Lung (tissue), 12 donors: ENCODE measurements around the gene CSTF1. TPM values are rescaled to one million over a fixed set of nuclear protein-coding genes. Genes with fewer than 3 reads are reported as not detected.

ENCODE experiments used
- ATAC-seq: fragments of 200-7000 bp; cut with Tn5 transposase; one replicate; pipeline ENCODE4 v1.9.1; 2020; ENCODE audit warnings: moderate number of reproducible peaks; ENCODE audit not compliant: insufficient read depth, low FRiP score
- DNase-seq, 3 donors: peaks; one replicate each; pipeline ENCODE4 v3.0.0-alpha.2; 2013 to 2017
- H3K27ac ChIP-seq, 2 donors: one replicate each; pipeline ENCODE4 v1.5.1; 2013; ENCODE audit warnings: mild to moderate bottlenecking in 2 of 2, moderate library complexity in 2 of 2, control low read depth in 1 of 2, inconsistent platforms in 1 of 2, low read depth in 1 of 2, low read length in 1 of 2
- H3K27me3 ChIP-seq, 3 donors: one replicate each; pipeline ENCODE4 v1.5.1; 2013; ENCODE audit warnings: low read length in 2 of 3; ENCODE audit not compliant: control insufficient read depth in 3 of 3, insufficient read depth in 3 of 3
- H3K36me3 ChIP-seq, 4 donors: one replicate each; pipeline ENCODE4 v1.5.1; 2013; ENCODE audit warnings: low read length in 4 of 4, mild to moderate bottlenecking in 1 of 4, moderate library complexity in 1 of 4; ENCODE audit not compliant: control insufficient read depth in 4 of 4, insufficient read depth in 4 of 4
- H3K4me1 ChIP-seq, 5 donors: one replicate each; pipeline ENCODE4 v1.5.1; 2013; ENCODE audit warnings: low read length in 5 of 5, mild to moderate bottlenecking in 2 of 5, moderate library complexity in 1 of 5; ENCODE audit not compliant: control insufficient read depth in 5 of 5, insufficient read depth in 5 of 5
- H3K4me3 ChIP-seq: one replicate; pipeline ENCODE4 v1.5.1; 2013; ENCODE audit warnings: mild to moderate bottlenecking, control low read depth, moderate library complexity
- H3K9ac ChIP-seq, 2 donors: one replicate each; pipeline ENCODE4 v1.5.1; 2013; ENCODE audit warnings: low read length in 2 of 2, control low read depth in 1 of 2; ENCODE audit not compliant: insufficient read depth in 1 of 2
- H3K9me3 ChIP-seq, 4 donors: one replicate each; pipeline ENCODE4 v1.5.1; 2013; ENCODE audit warnings: low read length in 3 of 4, mild to moderate bottlenecking in 1 of 4, moderate library complexity in 1 of 4; ENCODE audit not compliant: control insufficient read depth in 4 of 4, insufficient read depth in 3 of 4
- WGBS, 2 donors: extraction: QIAGEN DNeasy Blood & Tissue Kit; methylation state at CpG; one replicate each; pipeline ENCODE4 v1.1.7; 2013; 5-methylcytosine and 5-hydroxymethylcytosine counted together
- polyA plus RNA-seq, 2 donors: library from polyadenylated mRNA; stranded (reverse); fragments of 200-250 nt; gene quantifications; one replicate each; pipeline ENCODE4 v1.2.1, GENCODE V29; 2013
- total RNA-seq, 2 donors: library from RNA; depleted of rRNA in 1 of 2; stranded (reverse); fragments of >200 nt in 1 of 2; gene quantifications; one replicate each; pipeline ENCODE4 v1.2.1, GENCODE V29; 2014 to 2021
- TF ChIP-seq, protein P1 (sequence below): IDR thresholded peaks from 2 replicates; pipeline ENCODE4 v1.5.1; 2012; ENCODE audit warnings: mild to moderate bottlenecking; ENCODE audit errors: control extremely low read depth, extremely low read depth
- donor health status: control.
- donor health status: control.
- donor health status: Bipolar disorder and iron deficiency.
- donor health status: healthy.
- donor health status: DM: yes; HTN: yes; CAD: no.

The CSTF1 gene
- total and polyA plus RNA-seq, 4 donors = 6.4 to 36.1 (median 19.1) TPM

DNA sequence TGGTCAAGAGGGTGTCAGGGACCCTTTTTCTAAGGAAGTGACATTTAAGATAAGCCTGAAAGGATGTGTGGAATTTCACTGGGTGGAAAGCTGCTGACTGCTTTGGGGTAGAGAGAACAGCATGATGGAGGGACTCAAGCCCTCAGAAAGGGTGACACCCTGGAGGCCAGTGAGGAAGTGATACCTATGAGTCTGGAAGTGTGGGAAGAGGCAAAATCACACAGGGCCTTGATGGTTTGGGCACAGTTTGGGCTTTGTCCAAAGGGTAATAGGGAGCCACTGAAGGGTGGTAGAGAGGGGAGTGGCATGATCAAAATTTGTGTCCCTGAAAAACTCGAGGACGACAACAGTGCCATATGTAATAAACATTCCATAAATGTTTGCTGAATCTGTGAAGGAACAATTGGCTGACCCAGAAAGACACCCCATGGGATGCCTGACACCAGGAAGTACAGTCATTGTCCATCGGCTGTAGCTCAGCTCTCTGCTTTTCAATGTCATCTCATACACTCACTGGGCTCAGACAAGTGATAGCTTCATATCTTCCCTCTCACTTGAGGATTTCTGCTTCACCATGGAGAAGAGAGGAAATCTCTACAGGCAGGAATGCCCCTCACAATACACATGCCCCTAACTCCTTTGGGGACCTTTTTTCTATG, 40.9 kb downstream of the CSTF1 start:
- Histone ChIP-seq H3K4me1 (peaks cover 0 to 63% (median 41%) of the 10 kb centered on the region in 5 donors), H3K27ac (peak overlapping the region in 1 of 2 donors; percentile 78), H3K9me3 (no peaks in the 10 kb centered on the region), H3K4me3 (no peak overlapping the region), H3K36me3 (peaks cover 0 to 8% (median 3%) of the 10 kb centered on the region in 4 donors), H3K27me3 (no peaks in the 10 kb centered on the region), H3K9ac (peak overlapping the region in 1 of 2 donors; percentile 77)
- DNase-seq (peak in 2 of 3 donors; percentile 52 to 73), ATAC-seq (no peak)
- 46 to 72% methylated on average over 3 of the region's 3 CpGs for WGBS, 2 donors
- TF ChIP-seq, protein P1, sequence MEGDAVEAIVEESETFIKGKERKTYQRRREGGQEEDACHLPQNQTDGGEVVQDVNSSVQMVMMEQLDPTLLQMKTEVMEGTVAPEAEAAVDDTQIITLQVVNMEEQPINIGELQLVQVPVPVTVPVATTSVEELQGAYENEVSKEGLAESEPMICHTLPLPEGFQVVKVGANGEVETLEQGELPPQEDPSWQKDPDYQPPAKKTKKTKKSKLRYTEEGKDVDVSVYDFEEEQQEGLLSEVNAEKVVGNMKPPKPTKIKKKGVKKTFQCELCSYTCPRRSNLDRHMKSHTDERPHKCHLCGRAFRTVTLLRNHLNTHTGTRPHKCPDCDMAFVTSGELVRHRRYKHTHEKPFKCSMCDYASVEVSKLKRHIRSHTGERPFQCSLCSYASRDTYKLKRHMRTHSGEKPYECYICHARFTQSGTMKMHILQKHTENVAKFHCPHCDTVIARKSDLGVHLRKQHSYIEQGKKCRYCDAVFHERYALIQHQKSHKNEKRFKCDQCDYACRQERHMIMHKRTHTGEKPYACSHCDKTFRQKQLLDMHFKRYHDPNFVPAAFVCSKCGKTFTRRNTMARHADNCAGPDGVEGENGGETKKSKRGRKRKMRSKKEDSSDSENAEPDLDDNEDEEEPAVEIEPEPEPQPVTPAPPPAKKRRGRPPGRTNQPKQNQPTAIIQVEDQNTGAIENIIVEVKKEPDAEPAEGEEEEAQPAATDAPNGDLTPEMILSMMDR = no peak

DNA sequence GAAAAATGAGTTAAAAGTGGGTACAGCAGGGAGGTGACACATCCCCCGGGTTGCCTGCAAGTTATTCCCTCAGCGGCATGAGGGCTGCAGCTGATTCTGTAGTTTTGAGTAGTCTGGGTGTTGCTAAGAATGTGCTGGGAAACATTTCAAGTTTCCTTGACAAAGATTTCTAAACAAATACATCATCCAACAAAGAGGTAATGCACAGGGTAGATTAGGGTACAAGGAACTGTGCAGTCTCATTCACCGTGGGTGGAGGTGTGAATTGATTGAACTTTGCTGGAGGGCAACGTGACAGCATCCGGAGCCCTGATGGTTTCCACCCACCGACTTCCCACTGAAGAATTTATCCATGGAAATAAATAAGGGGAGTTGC, 41.4 kb downstream of the CSTF1 start:
- peak; percentile 72 to 91 (median 90) for DNase-seq
- TF ChIP-seq, protein P1 = no peak
- H3K9me3 ChIP-seq = no peaks in the 10 kb centered on the region
- H3K4me3 ChIP-seq = no peak overlapping the region
- no peak for ATAC-seq
- H3K9ac ChIP-seq = peak overlapping the region in 1 of 2 donors; percentile 77
- WGBS, 2 donors = 44 to 67% methylated on average over 6 of the region's 6 CpGs
- H3K4me1 ChIP-seq = peaks cover 0 to 63% (median 44%) of the 10 kb centered on the region in 5 donors
- peaks cover 0 to 8% (median 3%) of the 10 kb centered on the region in 4 donors for H3K36me3 ChIP-seq
- H3K27me3 ChIP-seq = no peaks in the 10 kb centered on the region
- no peak overlapping the region for H3K27ac ChIP-seq

DNA sequence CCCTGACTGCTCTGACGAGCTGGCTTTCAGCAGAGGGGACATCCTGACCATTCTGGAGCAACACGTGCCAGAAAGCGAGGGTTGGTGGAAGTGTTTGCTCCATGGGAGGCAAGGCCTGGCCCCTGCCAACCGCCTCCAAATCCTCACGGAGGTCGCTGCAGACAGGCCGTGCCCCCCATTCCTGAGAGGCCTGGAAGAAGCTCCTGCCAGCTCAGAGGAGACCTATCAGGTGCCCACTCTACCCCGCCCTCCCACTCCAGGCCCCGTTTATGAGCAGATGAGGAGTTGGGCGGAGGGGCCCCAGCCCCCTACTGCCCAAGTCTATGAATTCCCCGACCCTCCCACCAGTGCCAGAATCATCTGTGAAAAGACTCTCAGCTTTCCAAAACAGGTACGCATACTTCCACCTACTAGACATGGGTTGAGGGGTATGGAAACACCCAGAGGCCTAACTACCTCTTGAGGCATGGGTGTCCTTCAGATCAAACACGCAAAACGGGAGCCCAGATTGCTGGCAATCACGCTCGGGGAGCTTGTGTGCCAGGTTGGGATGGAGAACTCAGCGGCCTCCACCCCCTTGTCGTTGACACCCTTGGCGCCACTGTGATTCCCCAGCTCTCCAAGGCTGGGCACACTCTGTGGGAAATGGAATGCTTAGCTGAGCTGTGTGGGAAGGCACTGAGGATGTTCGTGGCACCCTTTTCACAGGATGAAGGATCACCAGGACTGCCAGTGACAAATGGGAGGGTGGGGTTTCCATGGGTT, 44.9 kb downstream of the CSTF1 start:
- Histone ChIP-seq H3K4me1 (peaks cover 0 to 62% (median 43%) of the 10 kb centered on the region in 5 donors), H3K9ac (no peak overlapping the region), H3K4me3 (no peak overlapping the region), H3K27me3 (no peaks in the 10 kb centered on the region), H3K36me3 (peaks cover 0 to 8% (median 3%) of the 10 kb centered on the region in 4 donors), H3K9me3 (no peaks in the 10 kb centered on the region), H3K27ac (peak overlapping the region in 1 of 2 donors; percentile 74)
- TF ChIP-seq, protein P1 = no peak
- ATAC-seq (no peak), DNase-seq (no peak)
- WGBS, 2 donors = 80 to 86% methylated on average over 20 of the region's 20 CpGs
